OCI-LY1 (cell line): ENCODE measurements around the gene DDX31.

Source experiments
- EZH2 ChIP-seq: fragments of 200-600 bp; sonication (generic), shearing (Covaris generic); IDR thresholded peaks from 2 replicates; pipeline ENCODE4 v1.8.0; 2017; ENCODE audit warnings: borderline replicate concordance, mixed run types, mild to moderate bottlenecking, antibody characterized with exemption, low read length, moderate library complexity, mixed read lengths
- TF ChIP-seq, protein P1 (sequence below): fragments of 200-600 bp; sonication (generic), shearing (Covaris generic); IDR thresholded peaks from 2 replicates; pipeline ENCODE4 v1.5.1; 2017; ENCODE audit warnings: mild to moderate bottlenecking, antibody characterized with exemption, low read length, moderate library complexity, mixed read lengths

GRCh38 chr9:132562306-132562573, 107.5 kb downstream of the DDX31 start:
- TF ChIP-seq EZH2 = no peak
- TF ChIP-seq, protein P1, sequence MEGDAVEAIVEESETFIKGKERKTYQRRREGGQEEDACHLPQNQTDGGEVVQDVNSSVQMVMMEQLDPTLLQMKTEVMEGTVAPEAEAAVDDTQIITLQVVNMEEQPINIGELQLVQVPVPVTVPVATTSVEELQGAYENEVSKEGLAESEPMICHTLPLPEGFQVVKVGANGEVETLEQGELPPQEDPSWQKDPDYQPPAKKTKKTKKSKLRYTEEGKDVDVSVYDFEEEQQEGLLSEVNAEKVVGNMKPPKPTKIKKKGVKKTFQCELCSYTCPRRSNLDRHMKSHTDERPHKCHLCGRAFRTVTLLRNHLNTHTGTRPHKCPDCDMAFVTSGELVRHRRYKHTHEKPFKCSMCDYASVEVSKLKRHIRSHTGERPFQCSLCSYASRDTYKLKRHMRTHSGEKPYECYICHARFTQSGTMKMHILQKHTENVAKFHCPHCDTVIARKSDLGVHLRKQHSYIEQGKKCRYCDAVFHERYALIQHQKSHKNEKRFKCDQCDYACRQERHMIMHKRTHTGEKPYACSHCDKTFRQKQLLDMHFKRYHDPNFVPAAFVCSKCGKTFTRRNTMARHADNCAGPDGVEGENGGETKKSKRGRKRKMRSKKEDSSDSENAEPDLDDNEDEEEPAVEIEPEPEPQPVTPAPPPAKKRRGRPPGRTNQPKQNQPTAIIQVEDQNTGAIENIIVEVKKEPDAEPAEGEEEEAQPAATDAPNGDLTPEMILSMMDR = no peak
